SK-N-MC (cell line): ENCODE measurements around the gene KCNMA1.

Source experiments
- DNase-seq: peaks from one replicate; pipeline ENCODE4 v3.0.0-alpha.2; 2011; ENCODE audit warnings: low read depth, low spot score
- H3K27ac ChIP-seq: fragments of 200-600 bp; sonication (generic); 2 replicates; pipeline ENCODE4 v1.5.1; 2016; ENCODE audit warnings: mixed run types
- H3K36me3 ChIP-seq: fragments of 200-600 bp; sonication (generic); 2 replicates; pipeline ENCODE4 v1.6.1; 2017; ENCODE audit warnings: antibody characterized with exemption, low read length, mixed read lengths; ENCODE audit not compliant: insufficient read depth
- H3K4me3 ChIP-seq: fragments of 200-600 bp; sonication (generic); 2 replicates; pipeline ENCODE4 v1.5.1; 2016
- H3K9ac ChIP-seq: fragments of 200-600 bp; sonication (generic); 2 replicates; pipeline ENCODE4 v1.8.0; 2017; ENCODE audit warnings: mixed run types, mixed read lengths; ENCODE audit not compliant: insufficient read length
- H3K9me3 ChIP-seq: fragments of 200-600 bp; sonication (generic); 2 replicates; pipeline ENCODE4 v1.6.1; 2017; ENCODE audit warnings: low read depth, mild to moderate bottlenecking, antibody characterized with exemption, low read length, moderate library complexity, mixed read lengths
- EZH2 ChIP-seq: fragments of 200-600 bp; sonication (generic); IDR thresholded peaks from one replicate; pipeline ENCODE4 v1.6.1; 2017; ENCODE audit warnings: antibody characterized with exemption
- FOXP2 ChIP-seq: optimal IDR thresholded peaks from 2 replicates; pipeline ENCODE3; 2011; ENCODE audit warnings: mild to moderate bottlenecking, moderate library complexity; ENCODE audit not compliant: insufficient read depth; ENCODE audit errors: extremely low read length, control extremely low read depth
- POLR2AphosphoS5 ChIP-seq: IDR thresholded peaks from 2 replicates; pipeline ENCODE4 v1.6.1; 2012; ENCODE audit warnings: mild to moderate bottlenecking, low read depth, low read length, borderline replicate concordance

Gene KCNMA1

DNA sequence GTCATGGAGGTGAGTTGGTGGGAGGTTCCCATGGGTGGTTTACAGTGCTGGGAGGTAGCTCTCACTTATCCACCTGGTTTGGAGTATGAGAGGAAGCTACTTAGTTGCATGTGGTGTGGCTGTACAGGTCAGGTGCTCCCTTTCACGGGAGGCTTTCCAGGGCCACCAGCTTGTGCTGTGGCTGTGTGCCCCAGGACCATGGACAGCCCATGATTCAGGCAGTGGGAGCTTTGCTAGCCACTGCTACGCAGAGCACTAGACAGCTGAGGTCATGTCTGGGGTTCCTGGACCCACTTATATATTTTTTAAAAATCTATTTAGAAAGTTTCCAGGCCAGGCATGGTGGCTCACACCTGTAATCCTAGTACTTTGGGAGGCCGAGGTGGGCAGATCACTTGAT lies 42.5 kb upstream of the KCNMA1 start:
- H3K9ac ChIP-seq = no peak overlapping the region
- no peak overlapping the region for H3K4me3 ChIP-seq
- no peaks in the 10 kb centered on the region for H3K9me3 ChIP-seq
- DNase-seq = no peak
- no peak overlapping the region for H3K27ac ChIP-seq
- no peak for TF ChIP-seq EZH2
- TF ChIP-seq FOXP2 = no peak
- TF ChIP-seq POLR2AphosphoS5 = no peak
- H3K36me3 ChIP-seq = no peaks in the 10 kb centered on the region

- no peaks in the 10 kb centered on the region for H3K36me3 ChIP-seq
- no peak for TF ChIP-seq FOXP2
- TF ChIP-seq EZH2 = no peak
- no peak for TF ChIP-seq POLR2AphosphoS5
- DNase-seq = no peak
- H3K4me3 ChIP-seq = no peak overlapping the region
- H3K9ac ChIP-seq = no peak overlapping the region
- H3K27ac ChIP-seq = no peak overlapping the region
- H3K9me3 ChIP-seq = no peaks in the 10 kb centered on the region
These were observed 41.6 kb upstream of the KCNMA1 start for GRCh38 chr10:77679217-77679616.

DNA sequence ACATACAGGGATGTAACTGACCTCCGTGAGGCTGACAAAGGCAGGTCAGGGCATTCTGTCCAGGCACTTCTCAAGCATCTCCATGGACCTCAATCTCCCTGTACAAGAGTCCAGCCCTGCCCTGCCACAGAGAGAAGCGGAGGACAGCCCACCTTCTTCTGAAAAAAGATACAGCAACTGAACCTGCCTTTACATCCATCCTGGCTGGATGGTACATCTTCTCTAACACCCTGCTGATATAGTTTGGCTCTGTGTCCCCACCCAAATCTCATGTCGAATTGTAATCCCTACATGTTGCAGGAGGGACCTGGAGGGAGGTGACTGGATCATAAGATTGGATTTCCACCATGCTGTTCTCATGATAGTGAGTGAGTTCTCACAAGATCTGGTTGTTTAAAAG lies 40.5 kb upstream of the KCNMA1 start:
- Histone ChIP-seq H3K36me3 (no peaks in the 10 kb centered on the region), H3K27ac (no peak overlapping the region), H3K4me3 (no peak overlapping the region), H3K9me3 (no peaks in the 10 kb centered on the region), H3K9ac (no peak overlapping the region)
- DNase-seq = no peak
- TF ChIP-seq FOXP2 = no peak
- no peak for TF ChIP-seq EZH2

DNA sequence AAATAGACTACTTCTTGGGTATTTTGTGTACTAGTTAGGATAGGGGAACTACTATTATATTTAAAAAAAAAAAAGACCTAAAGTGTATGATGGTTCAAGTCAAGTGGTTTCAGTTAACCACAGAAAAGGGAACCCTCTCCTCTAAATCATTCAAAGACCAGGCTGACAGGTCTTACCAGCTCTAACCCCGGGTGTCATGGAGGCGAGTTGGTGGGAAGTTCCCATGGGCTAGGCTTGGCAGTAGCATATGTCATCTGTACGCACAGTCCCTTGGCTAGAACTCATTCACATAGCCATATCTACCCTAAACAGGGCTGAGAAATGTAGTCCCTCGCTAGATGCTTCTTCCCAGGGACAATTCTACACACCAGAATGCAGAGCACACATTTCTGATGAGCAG lies 37.7 kb upstream of the KCNMA1 start:
- DNase-seq = no peak
- Histone ChIP-seq H3K4me3 (no peak overlapping the region), H3K27ac (no peak overlapping the region), H3K36me3 (no peaks in the 10 kb centered on the region), H3K9ac (no peak overlapping the region), H3K9me3 (no peaks in the 10 kb centered on the region)
- TF ChIP-seq POLR2AphosphoS5 = no peak
- TF ChIP-seq EZH2 = no peak
- TF ChIP-seq FOXP2 = no peak

GRCh38 chr10:77673515-77674140 lies 36.0 kb upstream of the KCNMA1 start:
- H3K4me3 ChIP-seq = no peak overlapping the region
- H3K27ac ChIP-seq = no peak overlapping the region
- H3K36me3 ChIP-seq = no peaks in the 10 kb centered on the region
- DNase-seq = no peak
- no peak for TF ChIP-seq FOXP2
- TF ChIP-seq POLR2AphosphoS5 = no peak
- TF ChIP-seq EZH2 = no peak
- no peaks in the 10 kb centered on the region for H3K9me3 ChIP-seq
- H3K9ac ChIP-seq = no peak overlapping the region

DNA sequence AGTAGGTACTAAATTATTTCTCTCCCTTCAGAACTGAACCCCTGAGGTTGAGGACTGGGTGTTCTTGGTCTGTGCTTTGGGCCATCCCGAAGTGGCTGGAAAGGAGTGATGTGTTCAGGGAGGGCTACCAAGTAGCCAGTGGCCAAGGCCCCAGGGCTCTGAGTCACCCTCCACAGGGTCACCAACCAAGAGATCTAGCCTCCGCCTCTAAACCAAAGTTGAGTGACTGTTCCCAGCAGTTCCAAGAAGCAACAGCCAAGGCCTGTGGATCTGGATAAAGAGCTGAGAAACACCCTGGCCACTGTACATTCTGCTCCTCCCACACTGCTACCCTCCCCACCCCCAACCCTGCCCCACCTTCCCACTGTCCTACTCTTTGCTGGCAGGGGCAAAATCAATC lies 35.5 kb upstream of the KCNMA1 start:
- Histone ChIP-seq H3K9ac (no peak overlapping the region), H3K36me3 (no peaks in the 10 kb centered on the region), H3K27ac (no peak overlapping the region), H3K9me3 (no peaks in the 10 kb centered on the region), H3K4me3 (no peak overlapping the region)
- no peak for DNase-seq
- TF ChIP-seq EZH2 (no peak), POLR2AphosphoS5 (no peak), FOXP2 (no peak)

- no peak overlapping the region for H3K27ac ChIP-seq
- no peak overlapping the region for H3K4me3 ChIP-seq
- no peak for TF ChIP-seq EZH2
- TF ChIP-seq FOXP2 = no peak
- no peak for TF ChIP-seq POLR2AphosphoS5
- H3K9me3 ChIP-seq = no peaks in the 10 kb centered on the region
- no peaks in the 10 kb centered on the region for H3K36me3 ChIP-seq
- H3K9ac ChIP-seq = no peak overlapping the region
- DNase-seq = no peak
These were observed 34.1 kb upstream of the KCNMA1 start for GRCh38 chr10:77671594-77672252.

GRCh38 chr10:77670817-77671443 lies 33.3 kb upstream of the KCNMA1 start:
- no peak overlapping the region for H3K27ac ChIP-seq
- no peaks in the 10 kb centered on the region for H3K9me3 ChIP-seq
- no peak overlapping the region for H3K4me3 ChIP-seq
- DNase-seq = no peak
- no peak overlapping the region for H3K9ac ChIP-seq
- TF ChIP-seq EZH2 = no peak
- TF ChIP-seq FOXP2 = no peak
- TF ChIP-seq POLR2AphosphoS5 = no peak
- no peaks in the 10 kb centered on the region for H3K36me3 ChIP-seq

DNA sequence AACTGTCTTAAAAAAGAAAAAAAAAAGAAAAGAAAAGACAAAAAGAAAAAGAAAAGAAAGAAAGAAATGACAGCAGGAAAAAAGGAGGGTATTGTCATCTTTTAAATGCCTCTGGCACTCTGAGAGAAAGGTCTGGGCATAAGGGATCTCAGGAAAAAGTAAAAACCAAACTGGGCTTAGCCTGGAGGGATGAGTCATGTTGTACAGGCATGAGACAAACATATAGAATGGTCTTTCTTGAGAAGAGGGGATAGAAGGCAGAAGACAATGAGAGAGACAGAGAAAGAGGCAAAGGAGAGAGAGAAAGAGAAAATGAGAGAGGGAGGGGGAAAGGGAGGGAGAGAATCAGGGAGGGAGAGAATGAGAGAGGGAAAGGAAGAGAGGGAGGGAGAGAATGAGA lies 32.3 kb upstream of the KCNMA1 start:
- H3K4me3 ChIP-seq = no peak overlapping the region
- TF ChIP-seq FOXP2 (no peak), POLR2AphosphoS5 (no peak), EZH2 (no peak)
- no peak overlapping the region for H3K9ac ChIP-seq
- no peaks in the 10 kb centered on the region for H3K36me3 ChIP-seq
- no peak overlapping the region for H3K27ac ChIP-seq
- no peaks in the 10 kb centered on the region for H3K9me3 ChIP-seq
- DNase-seq = no peak
